ENCODE results near the gene CCDC107. TPM values are rescaled to one million over a fixed set of nuclear protein-coding genes. Genes with fewer than 3 reads are reported as not detected.

CCDC107 gene
- total and polyA plus RNA-seq, 9 donors = 14.6 to 29.8 (median 17.9) TPM

GRCh38 chr9:35690614-35691333, 32.7 kb downstream of the CCDC107 start:
- intact Hi-C loops (cut with DNase I) = loop anchor here in 3 of 4 donors (5.0 kb wide), 2 partner anchors 33 to 37 kb away; partner anchors contain the start of genes CCDC107 (in 1 of the 3) and RMRP (in 1 of the 3)
- Histone ChIP-seq H3K9me3 (no peaks in the 10 kb centered on the region), H3K27me3 (no peaks in the 10 kb centered on the region), H3K36me3 (no peaks in the 10 kb centered on the region), H3K4me1 (ENCODE audit: insufficient read depth) (peaks cover 13% of the 10 kb centered on the region), H3K27ac (peak overlapping the region; percentile 46 to 93), H3K4me3 (peak overlapping the region; percentile 66)
- 1% methylated on average over 44 to 61 of the region's 61 CpGs for WGBS, 3 donors
- peak; percentile 82 to 91 (median 85) for DNase-seq
- TF ChIP-seq CTCF (IDR thresholded peaks at IDR 0.05) = no peak
- TF ChIP-seq POLR2A (IDR thresholded peaks at IDR 0.05) = peak; percentile 49

- intact Hi-C loops (cut with DNase I) = loop anchor here in 3 of 4 donors (5.0 kb wide), 2 partner anchors 34 to 36 kb away; partner anchors contain the start of genes CCDC107 (in 1 of the 3) and RMRP (in 1 of the 3)
- peak overlapping the region; percentile 46 to 93 for H3K27ac ChIP-seq
- H3K4me3 ChIP-seq = peak overlapping the region; percentile 66
- H3K27me3 ChIP-seq = no peaks in the 10 kb centered on the region
- peaks cover 11% of the 10 kb centered on the region for H3K4me1 ChIP-seq (ENCODE audit: insufficient read depth)
- WGBS, 3 donors = 5 to 9% (median 9%) methylated on average over 10 of the region's 10 CpGs
- H3K9me3 ChIP-seq = no peaks in the 10 kb centered on the region
- no peaks in the 10 kb centered on the region for H3K36me3 ChIP-seq
- TF ChIP-seq CTCF (IDR thresholded peaks at IDR 0.05) (no peak), EP300 (IDR thresholded peaks at IDR 0.05) (no peak), POLR2A (IDR thresholded peaks at IDR 0.05) (no peak)
- DNase-seq = no peak
Measured at GRCh38 chr9:35691334-35691650, 33.2 kb downstream of the CCDC107 start.

GRCh38 chr9:35691757-35692301, 33.7 kb downstream of the CCDC107 start:
- WGBS, 3 donors = 52 to 63% (median 61%) methylated on average over 13 of the region's 13 CpGs
- no peaks in the 10 kb centered on the region for H3K27me3 ChIP-seq
- H3K4me1 ChIP-seq (ENCODE audit: insufficient read depth) = peaks cover 10% of the 10 kb centered on the region
- no peak overlapping the region for H3K4me3 ChIP-seq
- peak overlapping the region in 1 of 2 donors; percentile 93 for H3K27ac ChIP-seq
- H3K36me3 ChIP-seq = no peaks in the 10 kb centered on the region
- peak in 1 of 5 donors; percentile 43 for DNase-seq
- TF ChIP-seq POLR2A (IDR thresholded peaks at IDR 0.05) (no peak), CTCF (IDR thresholded peaks at IDR 0.05) (no peak), EP300 (IDR thresholded peaks at IDR 0.05) (no peak)
- no peaks in the 10 kb centered on the region for H3K9me3 ChIP-seq
- intact Hi-C loops (cut with DNase I) = loop anchor here in 3 of 4 donors (5.0 kb wide), 2 partner anchors 35 kb away; partner anchors contain the start of genes CCDC107 (in 1 of the 3) and RMRP (in 1 of the 3)

GRCh38 chr9:35695943-35696401, 37.9 kb downstream of the CCDC107 start:
- DNase-seq = no peak
- intact Hi-C loops (cut with DNase I) = no loop called here
- whole genome bisulfite sequencing, 3 donors = 84 to 94% (median 85%) methylated on average over 3 of the region's 3 CpGs
- H3K4me1 ChIP-seq (ENCODE audit: insufficient read depth) = no peaks in the 10 kb centered on the region
- H3K27ac ChIP-seq = no peak overlapping the region
- no peaks in the 10 kb centered on the region for H3K27me3 ChIP-seq
- TF ChIP-seq EP300 (IDR thresholded peaks at IDR 0.05) = no peak
- H3K4me3 ChIP-seq = no peak overlapping the region
- no peaks in the 10 kb centered on the region for H3K36me3 ChIP-seq
- no peaks in the 10 kb centered on the region for H3K9me3 ChIP-seq

All from ovary (tissue), 9 donors.